ENCODE data around the gene RNF130.
"Not testable (repeated sequence)": the region's sequence is repeated elsewhere in the genome, so short reads cannot be mapped to it uniquely, and the experiment has no call there.

RNF130 gene

DNA sequence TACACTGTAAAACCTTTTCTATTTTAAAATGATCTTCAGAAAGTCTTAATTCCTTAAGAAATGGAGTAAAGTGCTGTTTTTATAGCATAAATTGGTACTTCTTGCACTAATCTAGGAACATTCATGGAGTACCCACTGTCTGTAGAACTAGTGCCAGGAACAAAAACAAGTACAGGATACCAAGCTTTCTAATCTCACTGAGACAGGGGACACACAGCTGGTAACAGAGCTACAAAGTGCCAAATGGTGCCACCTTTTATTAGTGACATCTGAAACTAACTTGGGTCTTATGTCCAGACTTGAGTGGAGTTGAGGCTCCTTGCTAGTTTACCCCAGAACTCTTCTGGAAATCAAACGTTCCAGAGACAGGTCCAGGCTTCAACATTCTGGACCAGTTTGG, 57.9 kb downstream of the RNF130 start:
- DNase-seq: no peak

DNA sequence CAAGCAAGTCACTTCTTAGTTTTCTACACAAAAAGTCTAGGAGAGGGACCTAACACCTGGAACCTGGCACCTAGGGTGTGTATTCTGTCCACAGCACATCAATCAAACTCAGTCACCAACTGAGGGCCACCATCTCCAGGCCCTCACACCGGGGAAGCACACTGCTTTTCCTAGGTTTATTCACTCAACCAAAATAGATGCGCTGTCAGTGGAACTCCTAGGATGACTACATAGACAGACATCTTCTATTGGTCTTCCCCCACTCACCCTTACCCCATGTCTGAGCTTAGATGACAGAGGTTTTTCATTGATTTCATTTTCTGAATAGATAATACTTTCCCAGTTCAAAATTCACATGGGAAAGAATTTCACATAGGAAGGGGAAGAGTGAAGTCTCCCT, 59.2 kb downstream of the RNF130 start:
- no peak for DNase-seq

DNA sequence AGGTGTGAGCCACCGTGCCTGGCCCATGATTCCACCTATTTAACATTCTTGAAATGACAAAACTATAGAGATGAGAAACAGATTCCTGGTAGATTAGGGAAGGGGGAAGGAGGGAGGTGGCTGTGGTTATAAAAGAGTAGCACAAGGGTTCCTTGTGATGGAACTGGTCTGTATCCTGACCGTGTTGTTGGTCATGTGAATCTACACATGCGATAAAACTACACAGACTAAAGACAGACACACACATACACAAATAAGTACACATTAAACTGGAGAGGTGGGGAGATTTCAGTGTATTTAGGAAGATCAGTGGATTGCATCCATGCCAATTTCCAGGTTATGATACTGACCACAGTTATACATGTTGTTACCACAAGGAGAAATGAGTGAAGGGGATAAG, 60.9 kb downstream of the RNF130 start:
- DNase-seq: no peak

DNA sequence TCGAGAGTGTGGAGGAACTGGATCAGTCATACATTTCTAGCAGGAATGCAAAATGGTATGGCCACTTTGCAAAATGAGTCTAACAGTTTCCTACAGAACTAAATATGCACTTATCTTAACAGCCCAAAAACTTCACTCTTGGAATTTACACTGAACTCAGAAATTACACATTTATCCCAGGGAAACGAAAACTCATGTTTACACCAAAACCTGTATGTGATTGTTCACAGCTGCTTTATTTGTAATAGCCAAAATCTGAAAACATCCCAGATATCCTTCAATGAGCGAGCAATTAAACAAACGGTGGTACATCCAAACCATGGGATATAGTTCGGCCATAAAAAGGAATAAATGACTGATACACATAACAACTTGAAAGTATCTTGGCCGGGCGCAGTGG, 62.0 kb downstream of the RNF130 start:
- no peak for DNase-seq

DNA sequence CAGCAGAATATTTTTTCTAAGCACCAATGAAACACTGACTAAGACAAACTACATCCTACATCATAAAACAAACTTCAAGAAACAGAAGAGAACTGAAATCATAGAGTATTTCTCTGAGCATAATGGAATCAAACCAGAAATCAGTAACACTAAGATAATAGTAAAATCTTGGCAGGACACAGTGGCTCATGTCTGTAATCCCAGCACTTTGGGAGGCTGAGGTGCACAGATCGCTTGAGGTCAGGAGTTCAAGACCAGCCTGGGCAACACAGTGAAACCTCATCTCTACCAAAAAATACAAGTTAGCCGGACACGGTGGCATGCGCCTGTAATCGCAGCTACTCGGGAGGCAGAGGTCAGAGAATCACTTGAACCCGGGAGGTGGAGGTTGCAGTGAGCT, 63.1 kb downstream of the RNF130 start:
- DNase-seq: no peak

DNA sequence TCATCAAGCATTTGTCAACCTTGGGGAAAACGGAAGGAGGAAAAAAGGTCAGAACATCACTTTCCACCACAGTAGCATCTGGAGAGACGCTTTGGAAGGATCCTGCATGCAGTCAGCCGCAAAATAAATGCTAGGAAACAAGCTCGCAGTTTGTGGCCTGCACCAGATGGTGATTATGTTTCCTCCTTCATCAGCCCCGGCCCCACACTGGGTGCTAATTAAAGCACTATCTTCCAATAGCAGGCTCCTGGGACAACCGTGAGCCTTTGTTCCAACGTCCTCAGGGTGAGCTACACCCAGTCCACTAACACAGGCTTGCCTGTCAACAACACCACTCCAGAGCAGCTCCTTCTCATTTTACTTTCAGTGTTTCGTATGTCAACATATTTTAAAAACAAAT, 64.0 kb downstream of the RNF130 start:
- peak; percentile 88 for DNase-seq

DNA sequence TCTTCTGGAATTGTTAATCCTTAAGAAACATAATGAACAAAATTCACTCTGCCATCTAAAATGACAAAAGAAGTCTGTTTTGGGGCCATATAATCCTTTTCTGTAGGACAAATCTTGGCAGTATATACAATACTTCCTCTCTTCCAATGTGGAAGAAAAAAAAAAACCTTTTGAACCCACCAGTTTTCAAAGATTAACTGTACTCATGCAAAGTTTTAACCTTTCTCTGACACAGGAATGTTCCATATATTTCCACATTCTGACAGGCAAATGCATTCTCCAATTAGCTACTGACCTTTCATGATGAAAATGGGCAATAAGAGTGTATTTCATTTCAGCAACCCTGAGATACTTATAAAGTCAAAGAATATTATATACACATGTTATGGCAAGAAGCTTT, 65.4 kb downstream of the RNF130 start:
- no peak for DNase-seq

DNA sequence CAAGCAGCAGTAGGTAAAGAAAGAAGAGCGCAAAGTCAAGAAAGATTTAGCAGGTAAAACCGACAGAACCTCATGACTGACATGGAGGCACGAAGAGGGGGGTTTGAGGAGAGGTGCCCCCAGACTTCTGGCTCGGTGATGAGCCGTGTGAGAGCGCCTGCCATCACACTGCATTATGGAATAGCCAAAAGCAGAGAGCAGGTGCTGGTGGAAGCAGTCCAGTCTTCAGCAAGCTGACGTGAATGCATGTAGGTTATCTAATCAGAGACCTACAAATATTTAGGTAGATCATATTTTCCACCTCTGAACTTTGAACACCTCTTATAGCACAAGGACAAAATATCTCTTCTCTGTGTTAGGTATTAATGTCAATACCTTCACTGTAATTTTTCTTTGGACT, 68.4 kb downstream of the RNF130 start:
- DNase-seq: no peak

DNA sequence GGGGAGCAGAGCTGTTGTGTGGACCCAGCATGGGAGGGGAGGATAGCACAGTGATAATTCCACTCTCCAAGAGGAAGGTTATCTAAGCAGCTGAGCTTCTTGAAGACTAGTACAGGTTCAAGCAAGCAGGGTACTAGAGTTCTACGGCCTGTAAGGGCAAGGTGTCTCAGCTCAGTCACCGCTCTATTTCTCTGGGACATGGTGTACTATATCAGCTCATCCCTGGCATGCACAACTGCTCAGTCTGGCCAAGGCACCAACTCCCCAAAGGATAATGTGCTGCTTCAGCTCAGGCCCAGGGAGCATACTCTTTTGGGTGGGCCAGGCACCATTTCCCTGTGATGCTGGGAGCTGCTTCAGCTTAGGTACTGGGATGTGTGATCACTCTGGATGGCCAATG, 69.8 kb downstream of the RNF130 start:
- no peak for DNase-seq

DNA sequence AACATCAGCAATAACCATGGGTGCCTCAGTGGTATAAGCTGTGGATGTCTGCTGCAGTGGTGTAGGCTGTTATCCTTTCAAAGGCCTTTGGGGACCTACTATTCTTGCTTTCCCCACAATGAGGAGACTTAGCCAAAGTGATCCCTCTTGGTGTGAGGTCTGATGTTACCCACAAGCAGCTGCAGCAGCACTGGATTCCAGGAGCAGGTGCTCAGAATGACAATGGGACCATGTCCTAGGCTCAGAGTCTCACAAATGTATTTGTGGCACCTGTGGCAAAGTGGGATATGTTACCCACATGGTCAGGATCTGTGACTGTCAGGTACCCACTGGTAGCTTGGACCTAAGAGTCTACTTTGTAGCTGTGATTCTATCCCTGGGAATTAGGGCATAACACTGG, 70.4 kb downstream of the RNF130 start:
- DNase-seq: no peak

DNA sequence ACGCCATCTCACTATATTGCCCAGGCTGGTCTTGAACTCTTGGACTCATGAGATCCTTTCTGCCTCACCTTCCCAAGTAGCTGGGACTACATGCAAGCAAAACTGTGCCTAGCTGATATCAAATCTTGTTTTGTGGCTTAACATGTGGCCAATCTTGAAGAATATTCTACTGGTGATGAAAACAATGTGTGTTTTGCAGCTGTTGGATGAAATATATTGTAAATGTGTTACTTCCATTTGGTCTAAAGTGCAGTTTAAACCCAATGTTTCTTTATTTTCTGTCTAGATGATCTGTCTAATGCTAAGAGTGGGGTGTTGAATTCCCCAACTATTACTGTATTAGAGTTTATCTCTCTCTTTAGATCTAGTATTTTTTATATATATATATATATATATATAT, 73.1 kb downstream of the RNF130 start:
- no peak for DNase-seq

DNA sequence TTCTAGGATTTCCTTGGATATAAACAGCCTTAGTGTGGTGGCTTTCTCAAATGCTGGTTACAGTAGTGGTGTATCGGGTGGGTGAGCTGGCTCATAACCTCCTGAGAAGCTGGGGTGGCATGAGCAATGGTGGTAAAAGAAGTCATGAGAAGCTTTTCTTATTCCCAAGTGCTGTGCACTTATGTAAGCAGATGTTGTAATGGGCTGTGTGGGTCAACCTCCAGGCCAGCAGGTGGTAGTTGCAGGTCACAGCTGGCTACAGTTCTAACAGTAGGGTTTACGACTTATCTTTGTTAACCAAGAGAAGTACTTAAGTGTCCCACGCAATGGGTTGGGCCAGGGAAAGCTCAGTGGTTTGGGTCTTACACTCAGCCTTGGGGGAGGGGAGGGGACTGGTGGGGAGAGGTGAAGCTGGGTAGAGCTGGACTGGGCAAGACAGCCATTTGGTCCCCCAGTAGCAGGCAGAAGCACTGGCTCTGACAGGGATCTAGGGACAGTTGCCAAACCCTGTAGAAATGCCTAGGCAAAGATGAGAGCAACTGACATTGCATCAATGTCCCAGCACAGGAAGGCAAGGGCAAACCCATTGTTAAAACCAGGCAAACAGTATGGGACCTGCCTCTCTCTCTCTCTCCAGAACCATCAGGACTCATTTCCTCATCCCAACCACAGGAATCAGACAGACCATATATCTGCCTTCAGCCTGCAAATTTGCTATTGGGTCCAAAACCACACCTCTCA, 76.8 kb downstream of the RNF130 start:
- no peak for DNase-seq

DNA sequence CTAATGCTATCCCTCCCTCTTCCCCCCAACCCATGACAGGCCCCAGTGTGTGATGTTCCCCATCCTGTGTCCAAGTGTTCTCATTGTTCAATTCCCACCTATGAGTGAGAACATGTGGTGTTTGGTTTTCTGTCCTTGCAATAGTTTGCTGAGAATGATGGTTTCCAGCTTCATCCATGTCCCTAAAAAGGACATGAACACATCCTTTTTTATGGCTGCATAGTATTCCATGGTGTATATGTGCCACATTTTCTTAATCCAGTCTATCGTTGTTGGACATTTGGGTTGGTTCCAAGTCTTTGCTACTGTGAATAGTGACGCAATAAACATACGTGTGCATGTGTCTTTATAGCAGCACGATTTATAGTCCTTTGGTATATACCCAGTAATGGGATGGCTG, 78.7 kb downstream of the RNF130 start:
- DNase-seq: not testable (repeated sequence)

DNA sequence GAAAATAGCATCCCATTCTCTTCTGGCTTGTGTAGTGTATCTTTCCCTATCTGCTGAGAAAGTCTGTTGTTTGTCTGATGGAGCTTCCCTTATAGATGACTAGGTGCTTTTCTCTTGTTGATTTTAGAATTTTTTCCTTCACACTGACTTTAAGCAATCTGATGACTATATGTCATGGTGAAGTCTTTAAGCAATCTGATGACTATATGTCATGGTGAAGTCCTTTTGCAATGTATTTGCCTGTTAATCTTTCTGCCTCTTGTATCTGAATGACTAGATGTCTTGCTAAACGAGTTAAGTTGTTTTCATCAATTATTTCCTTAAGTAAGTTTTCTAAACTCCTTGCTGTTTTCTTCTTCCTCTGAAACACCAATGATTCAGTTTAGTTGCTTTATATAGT, 80.5 kb downstream of the RNF130 start:
- no peak for DNase-seq

DNA sequence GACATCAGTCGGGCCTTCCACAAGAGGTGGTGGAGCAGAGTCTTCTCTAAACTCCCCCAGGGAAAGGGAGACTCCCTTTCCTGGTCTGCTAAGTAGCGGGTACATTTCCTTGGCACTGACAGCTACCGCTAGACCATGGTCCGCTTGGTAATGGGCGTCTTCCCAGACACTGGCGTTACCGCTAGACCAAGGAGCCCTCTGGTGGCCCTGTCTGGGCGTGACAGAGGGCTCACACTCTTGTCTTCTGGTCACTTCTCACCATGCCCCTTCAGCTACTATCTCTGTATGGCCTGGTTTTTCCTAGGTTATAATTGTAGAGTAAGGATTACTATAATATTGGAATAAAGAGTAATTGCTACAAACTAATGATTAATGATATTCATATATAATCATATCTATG, 81.0 kb downstream of the RNF130 start:
- DNase-seq: not testable (repeated sequence)

DNA sequence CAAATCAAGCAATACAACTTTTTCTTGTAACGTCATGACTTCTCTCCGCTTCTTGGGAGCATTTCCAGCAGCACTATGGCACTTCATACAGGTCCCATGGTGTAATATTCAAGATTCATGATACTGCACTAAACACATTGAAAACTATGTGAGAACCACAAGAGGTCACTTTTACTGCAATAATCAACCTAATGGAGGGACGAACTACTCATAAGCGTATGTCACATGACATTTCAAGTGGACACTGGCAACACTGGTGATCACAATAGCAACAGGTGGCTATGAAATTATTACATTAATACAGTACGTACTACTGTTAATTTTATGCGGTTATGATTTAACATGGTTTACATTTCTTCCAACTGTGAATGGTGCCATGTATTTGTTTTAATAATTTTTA, 85.2 kb downstream of the RNF130 start:
- DNase-seq: peak in 1 of 2 experiments; percentile 45

DNA sequence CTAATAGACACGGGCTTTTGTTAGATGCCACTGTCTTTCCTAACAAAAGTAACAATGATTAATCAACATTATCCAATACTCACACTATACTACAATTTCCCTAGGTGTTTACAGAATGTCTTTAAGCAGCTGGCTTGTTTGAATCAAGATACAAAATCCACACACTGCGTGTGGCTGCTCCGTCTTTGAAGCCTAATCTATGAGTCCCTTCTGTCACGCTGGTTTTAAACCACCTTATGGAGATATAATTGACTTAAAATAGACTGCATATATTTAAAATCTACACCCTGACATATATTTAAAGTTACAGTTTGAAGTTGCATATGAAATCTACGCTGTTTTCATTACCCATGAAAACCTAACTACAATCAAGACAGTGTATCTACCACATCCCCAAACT, 89.9 kb downstream of the RNF130 start:
- DNase-seq: peak; percentile 7 to 56

DNA sequence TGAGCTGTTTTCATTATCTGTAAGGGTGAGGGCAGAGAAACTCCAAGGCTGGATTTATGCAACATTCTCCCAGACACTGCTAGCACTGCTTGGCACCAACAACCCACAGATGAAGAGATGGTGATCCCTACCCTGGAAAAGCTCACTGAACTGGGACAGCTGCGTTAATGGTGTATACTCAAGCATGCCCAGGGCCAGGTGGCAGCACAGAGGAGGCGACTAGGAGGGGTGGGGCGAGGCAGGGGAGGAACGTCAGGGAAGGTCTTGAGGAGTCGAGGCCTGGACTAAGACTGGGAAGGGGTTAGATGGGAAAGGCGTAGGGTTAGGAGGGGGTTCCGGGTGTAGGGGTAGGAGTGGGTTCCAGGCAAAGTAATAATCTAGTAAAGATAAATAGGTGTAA, 90.8 kb downstream of the RNF130 start:
- peak; percentile 22 to 62 for DNase-seq

DNA sequence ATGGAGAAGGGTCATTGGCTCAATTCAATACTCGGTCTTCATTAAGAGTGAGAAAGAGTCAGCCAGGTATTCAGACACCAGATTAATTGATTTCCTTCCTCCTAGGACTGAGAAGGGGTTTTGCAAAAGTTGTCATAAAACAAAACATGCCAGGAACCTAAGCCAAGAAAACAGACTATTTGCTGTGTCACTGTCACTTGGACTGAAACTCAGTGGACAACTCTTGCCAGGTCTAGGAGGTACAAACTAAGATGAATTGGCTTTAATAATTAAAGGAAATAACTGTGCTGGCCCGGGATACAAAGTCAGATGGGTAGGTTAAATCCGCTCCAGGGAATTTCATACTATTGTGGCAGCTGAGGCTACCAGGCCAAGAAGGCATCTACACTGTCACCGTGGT, 92.8 kb downstream of the RNF130 start:
- DNase-seq: no peak

DNA sequence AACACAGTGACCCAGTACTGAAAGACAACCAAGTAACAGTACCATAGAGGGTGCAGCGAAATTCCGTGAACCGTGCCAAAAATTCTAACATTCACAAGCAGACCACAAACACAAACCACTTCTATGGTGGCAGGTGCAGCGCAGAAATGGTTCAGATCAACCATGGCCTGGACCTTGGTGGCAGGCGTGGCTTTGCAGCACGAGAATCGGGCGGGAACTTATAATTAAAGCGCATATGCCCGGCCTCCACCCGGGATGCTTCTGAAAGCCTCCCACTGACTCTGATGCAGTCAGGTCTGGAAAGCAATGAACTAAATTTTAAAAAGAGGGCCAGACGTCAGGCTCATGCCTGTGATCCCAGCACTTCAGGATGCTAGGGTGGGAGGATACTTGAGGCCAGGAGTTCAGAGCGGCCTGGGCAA, 95.8 kb downstream of the RNF130 start:
- no peak for DNase-seq

DNA sequence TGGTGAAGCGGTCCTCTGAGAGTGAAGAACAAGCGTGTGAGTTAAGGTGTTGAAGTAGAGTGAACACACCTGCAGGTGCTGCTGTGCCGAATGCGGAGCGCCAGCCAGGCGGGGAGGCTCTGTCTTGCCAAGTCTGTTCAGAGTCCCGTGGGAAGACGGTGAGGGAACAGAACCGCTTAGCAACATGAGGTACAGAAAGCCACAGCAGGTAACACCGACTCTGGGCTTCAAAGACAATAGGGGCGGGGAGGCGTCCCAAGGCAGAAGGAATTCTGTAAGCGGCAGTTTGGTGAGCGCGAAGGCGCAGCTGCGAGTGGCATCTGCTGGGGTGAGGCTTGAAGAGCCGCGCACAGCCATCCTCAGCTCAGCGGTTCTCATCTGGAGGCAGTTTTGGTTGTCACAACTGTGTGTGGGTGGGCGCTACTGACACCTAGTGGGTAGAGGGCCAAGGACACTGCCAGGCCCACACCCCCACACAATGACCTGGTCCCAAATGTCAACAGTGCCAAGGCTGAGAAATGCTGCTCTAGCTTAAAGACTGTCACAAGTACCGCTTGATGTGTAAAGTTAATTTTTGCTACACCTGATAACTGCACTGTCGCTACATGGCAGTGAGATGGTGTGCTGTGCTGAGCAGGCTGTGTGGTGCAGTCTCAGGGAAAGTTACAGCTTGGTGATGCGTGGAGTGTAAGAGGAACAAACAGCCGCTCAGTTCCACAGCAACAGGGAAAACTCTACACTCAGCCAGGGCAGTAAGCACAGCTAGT, 96.4 kb downstream of the RNF130 start:
- DNase-seq: peak; percentile 83 to 94

DNA sequence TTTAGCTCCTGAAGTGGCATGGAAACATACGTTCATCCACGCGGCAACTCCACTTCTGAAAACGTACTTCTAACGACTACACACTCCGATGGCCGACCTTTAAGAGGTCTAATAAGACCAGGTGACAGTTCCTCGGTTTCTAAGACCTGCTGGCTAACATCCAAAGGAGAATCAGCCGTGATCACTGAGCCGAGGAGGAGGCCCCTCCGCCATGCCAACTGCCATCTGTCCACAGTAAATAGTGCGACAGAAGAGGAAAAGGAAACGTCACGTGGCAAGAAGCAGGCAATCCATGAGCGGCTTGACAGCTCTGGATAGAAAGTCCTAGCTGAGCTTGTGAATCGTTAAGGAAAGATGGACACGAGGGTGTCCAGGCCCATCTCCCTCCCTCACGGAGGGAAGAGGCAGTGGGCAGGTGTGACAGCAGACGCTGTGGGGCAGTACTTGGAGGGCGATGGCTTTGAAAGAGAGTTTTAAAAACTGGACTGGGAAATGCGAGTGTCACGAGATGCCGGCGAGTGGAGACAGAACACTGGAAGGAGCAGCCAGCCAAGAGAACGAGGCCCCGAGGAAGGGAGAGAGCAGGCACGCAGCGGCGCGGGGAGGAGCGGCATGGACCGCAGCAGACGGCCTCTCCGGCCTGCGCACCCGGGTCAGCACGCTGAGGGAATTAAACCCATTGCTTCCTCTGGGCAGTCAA, 97.2 kb downstream of the RNF130 start:
- peak; percentile 98 to 99 for DNase-seq

DNA sequence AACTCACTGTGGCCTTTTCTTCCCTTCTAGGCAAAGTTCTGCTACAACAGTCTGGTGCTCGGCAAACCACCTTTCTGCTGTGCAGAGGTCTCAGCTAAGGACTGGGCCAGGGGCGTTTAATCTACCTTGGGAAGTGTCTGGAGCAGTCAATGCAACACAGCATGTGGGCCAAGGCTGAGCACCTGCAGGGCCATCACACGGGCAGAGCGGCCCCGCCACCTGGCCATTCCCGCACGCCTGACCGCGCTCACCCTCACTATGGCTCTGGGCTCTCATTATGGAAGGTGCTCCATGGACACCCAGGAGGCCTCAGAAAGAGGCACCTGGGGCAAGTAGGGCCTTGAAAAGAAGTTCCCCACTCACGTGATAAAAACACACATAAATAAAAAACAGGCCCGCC, 98.2 kb downstream of the RNF130 start:
- peak in 1 of 2 experiments; percentile 19 for DNase-seq

DNA sequence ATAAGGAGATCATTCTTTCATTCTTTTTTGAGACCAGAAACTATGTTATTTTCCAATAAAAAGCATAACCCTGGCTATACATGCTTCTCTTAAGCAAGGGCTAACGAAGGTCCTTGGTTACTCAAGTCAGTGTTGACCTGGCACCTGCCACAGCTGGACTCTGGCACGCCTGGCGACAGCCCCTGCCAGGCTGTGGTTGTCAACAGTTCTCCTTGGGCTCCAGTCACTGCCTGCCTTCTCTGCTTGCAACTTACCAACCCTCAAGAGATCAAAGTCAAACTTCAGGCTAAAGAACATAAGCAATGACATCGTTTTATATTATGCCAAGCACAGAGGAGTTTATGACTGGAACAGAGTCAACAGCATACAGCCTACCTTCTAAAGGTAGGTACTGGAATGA, 102.4 kb downstream of the RNF130 start:
- no peak for DNase-seq

Measured in NCI-H524 (cell line).